DND-41 (cell line): ENCODE results near the gene ALDH9A1.

Source experiments
- ATAC-seq: fragments of 200-7000 bp; cut with Tn5 transposase; 3 replicates; pipeline ENCODE4 v1.9.1; 2021; ENCODE audit warnings: low read depth; ENCODE audit not compliant: insufficient read depth
- DNase-seq: peaks from one replicate; pipeline ENCODE4 v3.0.0-alpha.2; 2020
- H2AFZ ChIP-seq: 2 replicates; pipeline ENCODE4 v1.6.0; 2012; ENCODE audit warnings: low read depth, low read length
- H3K27ac ChIP-seq: 2 replicates; pipeline ENCODE4 v1.5.1; 2012; ENCODE audit warnings: low read length, inconsistent platforms
- H3K27me3 ChIP-seq: fragments of 200-600 bp; sonication (generic); 2 replicates; pipeline ENCODE4 v1.6.0; 2012; ENCODE audit warnings: low read length, mild to moderate bottlenecking, inconsistent platforms; ENCODE audit not compliant: insufficient read depth, poor library complexity
- H3K36me3 ChIP-seq: 2 replicates; pipeline ENCODE4 v1.5.1; 2012; ENCODE audit warnings: low read length, inconsistent platforms; ENCODE audit not compliant: insufficient read depth
- H3K4me1 ChIP-seq: 2 replicates; pipeline ENCODE4 v1.5.1; 2012; ENCODE audit warnings: mild to moderate bottlenecking, low read length; ENCODE audit not compliant: insufficient read depth
- H3K4me2 ChIP-seq: 2 replicates; pipeline ENCODE4 v1.6.0; 2012; ENCODE audit warnings: mild to moderate bottlenecking, moderate library complexity, low read length, inconsistent platforms; ENCODE audit not compliant: insufficient read depth
- H3K4me3 ChIP-seq, 2 experiments: fragments of 200-600 bp in 1 of 2; shearing (Covaris generic) in 1 of 2; 2 replicates each; pipeline ENCODE4 v1.5.1; 2012 to 2016; ENCODE audit warnings: inconsistent platforms in 2 of 2, low read length in 2 of 2, mild to moderate bottlenecking in 2 of 2, low read depth in 1 of 2, moderate library complexity in 1 of 2
- H3K79me2 ChIP-seq: 2 replicates; pipeline ENCODE4 v1.6.0; 2012; ENCODE audit warnings: low read length, inconsistent platforms; ENCODE audit not compliant: insufficient read depth
- H3K9ac ChIP-seq: 2 replicates; pipeline ENCODE4 v1.6.0; 2012; ENCODE audit warnings: low read depth, mild to moderate bottlenecking, inconsistent platforms, low read length, moderate library complexity
- H3K9me3 ChIP-seq: 2 replicates; pipeline ENCODE4 v1.5.1; 2012; ENCODE audit warnings: low read length, moderate library complexity, mild to moderate bottlenecking, inconsistent platforms; ENCODE audit not compliant: insufficient read depth, severe bottlenecking
- H4K20me1 ChIP-seq: 2 replicates; pipeline ENCODE4 v1.6.0; 2012; ENCODE audit warnings: low read length; ENCODE audit not compliant: insufficient read depth
- CTCF ChIP-seq: IDR thresholded peaks from 2 replicates; pipeline ENCODE4 v1.5.1; 2012; ENCODE audit warnings: borderline replicate concordance, low read length, moderate library complexity, mild to moderate bottlenecking; ENCODE audit not compliant: poor library complexity, severe bottlenecking; ENCODE audit errors: extremely low read depth
- EZH2 ChIP-seq: IDR thresholded peaks from 3 replicates; pipeline ENCODE4 v1.6.1; 2012; ENCODE audit warnings: borderline replicate concordance, low read depth, mild to moderate bottlenecking, moderate library complexity, low read length, inconsistent platforms; ENCODE audit not compliant: severe bottlenecking

ALDH9A1 gene

GRCh38 chr1:165699577-165699976 is 1.2 kb upstream of the ALDH9A1 start:
- Histone ChIP-seq H3K9ac (no peak overlapping the region), H3K9me3 (no peaks in the 10 kb centered on the region), H4K20me1 (no peaks in the 10 kb centered on the region), H2AFZ (no peak overlapping the region), H3K27ac (no peak overlapping the region), H3K79me2 (peaks cover 42% of the 10 kb centered on the region), H3K4me3 (no peak overlapping the region), H3K4me2 (peak overlapping the region; percentile 97), H3K27me3 (no peaks in the 10 kb centered on the region), H3K4me1 (peaks cover 35% of the 10 kb centered on the region), H3K36me3 (0 out of 2 replicates have a peak, but pooled peaks cover under 1% of the 10 kb centered on the region)
- no peak for ATAC-seq
- TF ChIP-seq CTCF (no peak), EZH2 (no peak)
- DNase-seq = no peak

GRCh38 chr1:165698761-165699052 is 345 bp upstream of the ALDH9A1 start:
- DNase-seq (no peak), ATAC-seq (no peak)
- peaks cover 35% of the 10 kb centered on the region for H3K4me1 ChIP-seq
- H3K27me3 ChIP-seq = no peaks in the 10 kb centered on the region
- TF ChIP-seq EZH2 = no peak
- no peak for TF ChIP-seq CTCF
- peaks cover 6% of the 10 kb centered on the region; the same call in 1 of the 2 replicates for H3K36me3 ChIP-seq
- H3K4me2 ChIP-seq = peak overlapping the region; percentile 97
- peak overlapping the region; percentile 99 for H2AFZ ChIP-seq
- H4K20me1 ChIP-seq = no peaks in the 10 kb centered on the region
- H3K79me2 ChIP-seq = peaks cover 49% of the 10 kb centered on the region
- H3K9me3 ChIP-seq = no peaks in the 10 kb centered on the region
- peak overlapping the region; percentile 90 for H3K9ac ChIP-seq
- H3K27ac ChIP-seq = peak overlapping the region; percentile 99
- H3K4me3 ChIP-seq = peak overlapping the region; percentile 83 to 99

GRCh38 chr1:165697491-165697880 is 876 bp downstream of the ALDH9A1 start:
- no peak for ATAC-seq
- Histone ChIP-seq H2AFZ (peak overlapping the region; percentile 98), H3K36me3 (peaks cover 6% of the 10 kb centered on the region; the same call in 1 of the 2 replicates), H3K9ac (peak overlapping the region; percentile 90), H4K20me1 (no peaks in the 10 kb centered on the region), H3K79me2 (peaks cover 49% of the 10 kb centered on the region), H3K4me1 (peaks cover 35% of the 10 kb centered on the region), H3K4me2 (peak overlapping the region; percentile 97), H3K4me3 (peak overlapping the region; percentile 83 to 99), H3K9me3 (no peaks in the 10 kb centered on the region), H3K27me3 (no peaks in the 10 kb centered on the region), H3K27ac (peak overlapping the region; percentile 99)
- TF ChIP-seq CTCF = no peak
- TF ChIP-seq EZH2 = no peak
- DNase-seq = no peak

GRCh38 chr1:165696625-165697100 is 1.7 kb downstream of the ALDH9A1 start:
- Histone ChIP-seq H3K4me2 (peak overlapping the region; percentile 97), H3K4me1 (peaks cover 35% of the 10 kb centered on the region), H3K79me2 (peaks cover 54% of the 10 kb centered on the region), H3K4me3 (peak overlapping the region; percentile 83 to 99; a peak in 3 of 4 replicates), H3K27ac (peak overlapping the region; percentile 40), H3K36me3 (peaks cover 6% of the 10 kb centered on the region; the same call in 1 of the 2 replicates), H3K9ac (peak overlapping the region; percentile 90), H3K9me3 (no peaks in the 10 kb centered on the region), H3K27me3 (no peaks in the 10 kb centered on the region), H4K20me1 (no peaks in the 10 kb centered on the region), H2AFZ (no peak overlapping the region)
- no peak for ATAC-seq
- DNase-seq = no peak
- TF ChIP-seq CTCF (no peak), EZH2 (no peak)
